Prostate gland (tissue), 2 donors: ENCODE data around the gene INSYN2B. TPM values are rescaled to one million over a fixed set of nuclear protein-coding genes. Genes with fewer than 3 reads are reported as not detected.

ENCODE experiments used
- DNase-seq: peaks from one replicate; pipeline ENCODE4 v3.0.0-alpha.2; 2019; ENCODE audit warnings: low spot score
- H3K27ac ChIP-seq, 2 donors: fragments of 200-600 bp; sonication (generic); 2 replicates each; pipeline ENCODE4 v1.5.1; 2017 to 2019
- H3K27me3 ChIP-seq: fragments of 200-600 bp; sonication (generic); replicated peaks from 2 replicates; pipeline ENCODE4 v1.5.1; 2019; ENCODE audit not compliant: insufficient read depth
- H3K36me3 ChIP-seq, 2 donors: fragments of 200-600 bp; sonication (generic); 1 replicate in 1 of 2; 2 replicates in 1 of 2; pipeline versions ENCODE4 v1.5.1 to v1.8.1; 2017 to 2019
- H3K4me1 ChIP-seq: fragments of 200-600 bp; sonication (generic); replicated peaks from 2 replicates; pipeline ENCODE4 v1.5.1; 2019
- H3K4me3 ChIP-seq, 2 donors: fragments of 200-600 bp; sonication (generic); 2 replicates each; pipeline ENCODE4 v1.5.1; 2017 to 2019
- H3K9me3 ChIP-seq: fragments of 200-600 bp; sonication (generic); 2 replicates; pipeline ENCODE4 v1.5.1; 2017
- CTCF ChIP-seq, 4 experiments: fragments of 200-600 bp in 2 of 4; fragments of 450-650 bp in 2 of 4; sonication (generic) in 2 of 4; IDR thresholded peaks; 1 replicate in 3 of 4; 2 replicates in 1 of 4; pipeline ENCODE4 v1.5.1; 2016 to 2019; ENCODE audit warnings: antibody characterized with exemption in 4 of 4, mild to moderate bottlenecking in 2 of 4, moderate library complexity in 2 of 4
- POLR2A ChIP-seq: fragments of 450-650 bp; IDR thresholded peaks from one replicate; pipeline ENCODE4 v1.6.1; 2016; ENCODE audit warnings: antibody characterized with exemption, mild to moderate bottlenecking
- POLR2AphosphoS5 ChIP-seq: sonication (generic); formaldehyde crosslinking; IDR thresholded peaks from one replicate; pipeline ENCODE4 v1.6.1; 2017; ENCODE audit warnings: antibody characterized with exemption
- WGBS: methylation state at CpG from one replicate; pipeline ENCODE4 v1.1.5; 2018; 5-methylcytosine and 5-hydroxymethylcytosine counted together
- intact Hi-C: fragments of 100-400 bp; cut with DNase I; formaldehyde crosslinking; loops from one replicate; pipeline ENCODE4 v1.14.2; 2022
- total RNA-seq, 2 donors: library from RNA; depleted of rRNA; stranded (reverse); fragments of >200 nt; gene quantifications; one replicate each; pipeline ENCODE4 v1.1.0, GENCODE V29; 2016

INSYN2B gene
- total RNA-seq, 2 donors from 2014 or later = 0.17 to 8.4 TPM

GRCh38 chr5:169922474-169922873 lies 57.8 kb downstream of the INSYN2B start:
- no peak for TF ChIP-seq CTCF (IDR thresholded peaks at IDR 0.05)
- no peak for TF ChIP-seq POLR2AphosphoS5
- H3K4me3 ChIP-seq = no peak overlapping the region
- no peaks in the 10 kb centered on the region for H3K36me3 ChIP-seq
- no peak for DNase-seq
- no peaks in the 10 kb centered on the region for H3K27me3 ChIP-seq
- H3K27ac ChIP-seq = no peak overlapping the region
- H3K4me1 ChIP-seq = no peaks in the 10 kb centered on the region
- no peaks in the 10 kb centered on the region for H3K9me3 ChIP-seq
- WGBS = 87% methylated on average over 1 of the region's 1 CpG
- intact Hi-C loops = no loop called here

GRCh38 chr5:169921949-169922348 lies 58.3 kb downstream of the INSYN2B start:
- no peak for TF ChIP-seq POLR2AphosphoS5
- no peak overlapping the region for H3K27ac ChIP-seq
- no peaks in the 10 kb centered on the region for H3K36me3 ChIP-seq
- no peak overlapping the region for H3K4me3 ChIP-seq
- H3K4me1 ChIP-seq = no peaks in the 10 kb centered on the region
- intact Hi-C loops = no loop called here
- no peaks in the 10 kb centered on the region for H3K9me3 ChIP-seq
- WGBS = 31% methylated on average over 1 of the region's 1 CpG
- H3K27me3 ChIP-seq = no peaks in the 10 kb centered on the region
- DNase-seq = no peak

- Histone ChIP-seq H3K36me3 (no peaks in the 10 kb centered on the region), H3K9me3 (no peaks in the 10 kb centered on the region), H3K4me1 (no peaks in the 10 kb centered on the region), H3K27me3 (no peaks in the 10 kb centered on the region), H3K4me3 (no peak overlapping the region), H3K27ac (no peak overlapping the region)
- intact Hi-C loops = no loop called here
- no peak for DNase-seq
- TF ChIP-seq CTCF (IDR thresholded peaks at IDR 0.05) = no peak
- TF ChIP-seq POLR2AphosphoS5 = no peak
- no peak for TF ChIP-seq POLR2A
- WGBS = 38% methylated on average over 3 of the region's 3 CpGs
Observed at GRCh38 chr5:169921384-169921783, 58.9 kb downstream of the INSYN2B start.

- no peak overlapping the region for H3K4me3 ChIP-seq
- TF ChIP-seq CTCF (IDR thresholded peaks at IDR 0.05) = no peak
- no peak for TF ChIP-seq POLR2A
- TF ChIP-seq POLR2AphosphoS5 = no peak
- H3K27me3 ChIP-seq = no peaks in the 10 kb centered on the region
- no peak for DNase-seq
- WGBS = 60% methylated on average over 3 of the region's 3 CpGs
- intact Hi-C loops = no loop called here
- no peaks in the 10 kb centered on the region for H3K9me3 ChIP-seq
- no peaks in the 10 kb centered on the region for H3K4me1 ChIP-seq
- H3K36me3 ChIP-seq = no peaks in the 10 kb centered on the region
- no peak overlapping the region for H3K27ac ChIP-seq
Observed at GRCh38 chr5:169920474-169920873, 59.8 kb downstream of the INSYN2B start.

GRCh38 chr5:169918228-169918627 lies 62.1 kb downstream of the INSYN2B start:
- TF ChIP-seq POLR2A (no peak), POLR2AphosphoS5 (no peak), CTCF (IDR thresholded peaks at IDR 0.05) (no peak)
- H3K4me1 ChIP-seq = no peaks in the 10 kb centered on the region
- no peak overlapping the region for H3K4me3 ChIP-seq
- WGBS = 81% methylated on average over 2 of the region's 2 CpGs
- no peak overlapping the region for H3K27ac ChIP-seq
- DNase-seq = no peak
- intact Hi-C loops = no loop called here
- H3K36me3 ChIP-seq = no peaks in the 10 kb centered on the region
- H3K9me3 ChIP-seq = no peaks in the 10 kb centered on the region
- H3K27me3 ChIP-seq = no peaks in the 10 kb centered on the region
